ENCODE measurements around the gene KDM2B. TPM values are rescaled to one million over a fixed set of nuclear protein-coding genes. Genes with fewer than 3 reads are reported as not detected.

KDM2B gene
- total and polyA plus RNA-seq, 2 of the 8 experiments (the other 6 are each of a cell fraction or from before 2014, with no cell fraction given): 111 to 162 TPM

GRCh38 chr12:121455766-121456420 is 124.9 kb downstream of the KDM2B start (continued):
- TF ChIP-seq CHD7 (IDR thresholded peaks at IDR 0.05; ENCODE audit: insufficient replicate concordance, low read length) (no peak), PHF8 (conservative IDR thresholded peaks at IDR 0.05; ENCODE audit: low read depth, low read length) (no peak), RBBP5 (IDR thresholded peaks at IDR 0.05; ENCODE audit: borderline replicate concordance, low read depth, low read length) (no peak), CBX8 (IDR thresholded peaks at IDR 0.05; ENCODE audit: borderline replicate concordance, low read depth, low read length) (no peak), CBX5 (IDR thresholded peaks at IDR 0.05; ENCODE audit: low read depth, low read length) (no peak), POLR2A (IDR thresholded peaks at IDR 0.05; ENCODE audit: control extremely low read depth in 1 of 2, low read depth in 2 of 2, low read length in 2 of 2) (no peak), SIX5 (IDR thresholded peaks at IDR 0.05; ENCODE audit: low read depth, low read length) (no peak), TBP (IDR thresholded peaks at IDR 0.05; ENCODE audit: low read depth, low read length) (no peak)
- TF ChIP-seq, protein P1, sequence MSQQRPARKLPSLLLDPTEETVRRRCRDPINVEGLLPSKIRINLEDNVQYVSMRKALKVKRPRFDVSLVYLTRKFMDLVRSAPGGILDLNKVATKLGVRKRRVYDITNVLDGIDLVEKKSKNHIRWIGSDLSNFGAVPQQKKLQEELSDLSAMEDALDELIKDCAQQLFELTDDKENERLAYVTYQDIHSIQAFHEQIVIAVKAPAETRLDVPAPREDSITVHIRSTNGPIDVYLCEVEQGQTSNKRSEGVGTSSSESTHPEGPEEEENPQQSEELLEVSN (IDR thresholded peaks at IDR 0.05): no peak
